GM18867 (cell line): Measurements from ENCODE around the gene CAMK1.

Experiments used
- ATAC-seq: cut with Tn5 transposase; IDR thresholded peaks from one replicate; pipeline ENCODE4 v1.9.1; 2021; ENCODE audit warnings: mild to moderate bottlenecking, moderate library complexity; ENCODE audit not compliant: unreplicated experiment

CAMK1 gene

GRCh38 chr3:9769426-9770275, at the start of gene CAMK1:
Gene CAMK1 (minus strand): TSS chr3:9769947. CDS start chr3:9767749, 2,198 bp downstream.
- no peak for ATAC-seq

GRCh38 chr3:9818666-9819335, 49.1 kb upstream of the CAMK1 start:
- ATAC-seq: no peak

GRCh38 chr3:9817436-9817835, 47.7 kb upstream of the CAMK1 start:
- no peak for ATAC-seq

GRCh38 chr3:9815986-9816385, 46.2 kb upstream of the CAMK1 start:
- no peak for ATAC-seq

- no peak for ATAC-seq
Measured at GRCh38 chr3:9812870-9813483, 43.2 kb upstream of the CAMK1 start.

- no peak for ATAC-seq
Measured at GRCh38 chr3:9810846-9811245, 41.1 kb upstream of the CAMK1 start.

GRCh38 chr3:9810433-9810770, 40.7 kb upstream of the CAMK1 start:
- ATAC-seq: no peak

- peak; percentile 63 for ATAC-seq
Measured at GRCh38 chr3:9809615-9810432, 40.1 kb upstream of the CAMK1 start, which contains the start of gene TTLL3. Gene TTLL3 (plus strand): TSS chr3:9810262. CDS start chr3:9810662, 400 bp downstream.

- ATAC-seq: peak; percentile 4
Measured at GRCh38 chr3:9809239-9809614, 39.5 kb upstream of the CAMK1 start.

- peak; percentile 48 for ATAC-seq
Measured at GRCh38 chr3:9808345-9809037, 38.7 kb upstream of the CAMK1 start.

GRCh38 chr3:9807981-9808344, 38.2 kb upstream of the CAMK1 start:
- no peak for ATAC-seq

- no peak for ATAC-seq
Measured at GRCh38 chr3:9806688-9807589, 37.2 kb upstream of the CAMK1 start.

GRCh38 chr3:9806137-9806536, 36.4 kb upstream of the CAMK1 start:
- ATAC-seq: no peak

GRCh38 chr3:9804996-9805395, 35.2 kb upstream of the CAMK1 start:
- no peak for ATAC-seq

GRCh38 chr3:9803494-9803893, 33.7 kb upstream of the CAMK1 start:
- ATAC-seq: no peak

GRCh38 chr3:9800529-9800928, 30.8 kb upstream of the CAMK1 start:
- no peak for ATAC-seq

- no peak for ATAC-seq
Measured at GRCh38 chr3:9797196-9797945, 27.6 kb upstream of the CAMK1 start.

- ATAC-seq: no peak
Measured at GRCh38 chr3:9795207-9795606, 25.5 kb upstream of the CAMK1 start.

- ATAC-seq: no peak
Measured at GRCh38 chr3:9794400-9794799, 24.7 kb upstream of the CAMK1 start.
